ENCODE results near the gene EP400.

EP400 gene, protein sequence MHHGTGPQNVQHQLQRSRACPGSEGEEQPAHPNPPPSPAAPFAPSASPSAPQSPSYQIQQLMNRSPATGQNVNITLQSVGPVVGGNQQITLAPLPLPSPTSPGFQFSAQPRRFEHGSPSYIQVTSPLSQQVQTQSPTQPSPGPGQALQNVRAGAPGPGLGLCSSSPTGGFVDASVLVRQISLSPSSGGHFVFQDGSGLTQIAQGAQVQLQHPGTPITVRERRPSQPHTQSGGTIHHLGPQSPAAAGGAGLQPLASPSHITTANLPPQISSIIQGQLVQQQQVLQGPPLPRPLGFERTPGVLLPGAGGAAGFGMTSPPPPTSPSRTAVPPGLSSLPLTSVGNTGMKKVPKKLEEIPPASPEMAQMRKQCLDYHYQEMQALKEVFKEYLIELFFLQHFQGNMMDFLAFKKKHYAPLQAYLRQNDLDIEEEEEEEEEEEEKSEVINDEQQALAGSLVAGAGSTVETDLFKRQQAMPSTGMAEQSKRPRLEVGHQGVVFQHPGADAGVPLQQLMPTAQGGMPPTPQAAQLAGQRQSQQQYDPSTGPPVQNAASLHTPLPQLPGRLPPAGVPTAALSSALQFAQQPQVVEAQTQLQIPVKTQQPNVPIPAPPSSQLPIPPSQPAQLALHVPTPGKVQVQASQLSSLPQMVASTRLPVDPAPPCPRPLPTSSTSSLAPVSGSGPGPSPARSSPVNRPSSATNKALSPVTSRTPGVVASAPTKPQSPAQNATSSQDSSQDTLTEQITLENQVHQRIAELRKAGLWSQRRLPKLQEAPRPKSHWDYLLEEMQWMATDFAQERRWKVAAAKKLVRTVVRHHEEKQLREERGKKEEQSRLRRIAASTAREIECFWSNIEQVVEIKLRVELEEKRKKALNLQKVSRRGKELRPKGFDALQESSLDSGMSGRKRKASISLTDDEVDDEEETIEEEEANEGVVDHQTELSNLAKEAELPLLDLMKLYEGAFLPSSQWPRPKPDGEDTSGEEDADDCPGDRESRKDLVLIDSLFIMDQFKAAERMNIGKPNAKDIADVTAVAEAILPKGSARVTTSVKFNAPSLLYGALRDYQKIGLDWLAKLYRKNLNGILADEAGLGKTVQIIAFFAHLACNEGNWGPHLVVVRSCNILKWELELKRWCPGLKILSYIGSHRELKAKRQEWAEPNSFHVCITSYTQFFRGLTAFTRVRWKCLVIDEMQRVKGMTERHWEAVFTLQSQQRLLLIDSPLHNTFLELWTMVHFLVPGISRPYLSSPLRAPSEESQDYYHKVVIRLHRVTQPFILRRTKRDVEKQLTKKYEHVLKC (N-terminal part only)

DNA sequence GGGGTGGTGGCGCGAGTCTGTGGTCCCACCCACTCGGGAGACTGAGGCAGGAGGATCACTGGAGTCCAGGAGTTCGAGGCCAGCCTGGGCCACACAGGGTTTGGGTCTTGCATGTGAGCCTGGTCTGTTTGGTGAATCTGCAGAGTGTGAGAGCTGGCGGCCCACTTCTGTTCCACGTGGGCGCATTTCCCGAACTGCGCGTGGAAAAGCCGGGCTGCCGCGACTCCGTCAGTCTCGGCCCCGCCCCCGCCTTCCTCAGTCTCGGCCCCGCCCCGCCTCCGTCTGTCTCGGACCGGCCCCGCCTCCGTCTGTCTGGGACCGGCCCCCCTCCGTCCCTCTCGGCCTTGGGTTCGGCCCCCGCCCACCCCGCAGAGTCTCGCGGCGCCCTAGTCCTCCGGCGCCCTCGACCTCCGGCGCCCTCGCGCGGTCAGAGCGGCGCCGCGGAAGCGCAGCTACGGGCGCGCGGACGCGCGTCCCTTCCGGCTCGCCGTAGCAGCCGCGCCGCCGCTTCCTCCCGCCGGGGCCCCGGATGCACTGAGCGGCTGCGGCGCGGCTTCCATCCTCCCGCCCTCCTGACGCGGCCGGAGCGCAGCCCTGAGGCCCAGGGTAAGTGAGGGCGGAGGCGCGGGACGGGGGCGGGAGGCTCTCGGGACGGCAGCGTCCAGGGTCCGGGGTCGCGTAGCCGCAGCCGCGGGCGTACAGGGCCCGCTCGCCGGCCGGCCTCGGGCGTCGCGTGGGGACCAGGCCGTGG is at the start of gene EP400:
Gene EP400 (plus strand): TSS at position 512 of the 751 bp plus-strand sequence. CDS start 10,678 bp downstream, outside the sequence.
- H3K27ac ChIP-seq: peak within 1 kb of the TSS; percentile 52
- DNase-seq (ENCODE audit: low read depth, low spot score): peak; percentile 44

DNA sequence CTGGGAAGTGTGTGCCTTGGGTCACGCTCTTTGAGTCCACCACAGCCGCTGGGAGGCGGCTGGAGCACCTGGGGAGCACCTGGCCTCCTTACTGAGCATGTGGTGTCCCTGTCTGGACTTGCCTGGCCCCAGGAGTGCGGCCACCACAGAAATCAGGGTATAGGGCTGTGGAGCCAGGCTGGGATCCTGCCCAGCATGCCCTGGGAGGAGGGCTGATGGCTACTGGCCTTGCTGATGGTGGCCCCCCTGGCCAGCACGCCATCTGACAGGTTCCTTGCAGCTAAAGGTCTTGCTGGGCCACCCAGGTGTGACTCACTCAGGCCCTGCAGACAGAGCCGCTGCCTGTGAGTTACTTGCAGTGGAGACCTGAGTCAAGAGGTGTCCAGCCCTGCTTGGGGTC is 49.3 kb upstream of the EP400 start:
- no peak overlapping the region for H3K27ac ChIP-seq
- DNase-seq (ENCODE audit: low read depth, low spot score): no peak

DNA sequence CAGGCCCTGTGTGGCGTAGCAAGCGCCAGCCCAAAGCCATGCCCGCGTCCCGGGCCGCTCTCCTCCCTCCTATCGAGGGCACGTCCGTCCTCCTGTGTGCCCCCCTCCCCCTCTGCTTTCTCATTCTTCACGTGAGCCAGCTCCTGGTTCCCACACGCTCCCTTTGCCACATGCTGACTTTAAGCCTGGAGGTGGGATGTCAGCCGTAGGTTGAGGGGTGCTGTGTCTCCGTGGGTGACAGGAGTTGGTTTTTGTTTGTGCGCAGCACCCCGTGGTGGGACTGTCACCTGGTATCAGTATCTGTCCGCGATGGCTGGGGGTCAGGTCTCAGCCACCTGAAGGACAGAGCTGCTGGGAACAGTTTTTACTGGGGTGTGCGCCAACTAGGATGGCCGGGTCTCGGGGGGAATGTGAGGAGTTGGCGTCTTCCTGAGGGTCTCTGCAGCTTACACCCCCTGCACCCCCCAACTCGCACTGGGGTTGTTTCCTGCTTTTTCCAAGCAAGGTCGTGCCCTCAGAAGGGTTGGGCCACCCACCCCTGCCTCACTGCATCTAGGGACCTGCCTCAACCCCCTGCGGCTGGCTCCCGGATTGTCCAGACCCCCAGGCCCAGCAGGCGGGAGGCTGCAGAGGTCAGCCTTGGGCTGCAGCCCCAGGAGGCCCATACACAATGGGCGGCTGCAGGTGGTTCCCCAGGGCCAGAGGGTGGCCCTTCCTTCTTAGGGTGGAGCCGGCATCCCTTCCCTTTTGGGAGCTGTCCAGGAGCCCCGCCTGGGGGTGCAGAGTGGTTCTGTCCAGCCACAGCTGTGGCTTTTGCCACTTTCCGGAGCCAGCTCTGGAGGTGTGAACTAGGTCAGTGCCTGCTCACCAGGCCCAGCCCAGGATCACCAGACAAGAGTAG is 48.1 kb upstream of the EP400 start:
- DNase-seq (ENCODE audit: low read depth, low spot score): no peak

GRCh38 chr12:131902332-131903241 is 47.2 kb upstream of the EP400 start:
- no peak for DNase-seq (ENCODE audit: low read depth, low spot score)
- no peak overlapping the region for H3K27ac ChIP-seq

More for the DNA sequence above, 48.1 kb upstream of the EP400 start:
- no peak overlapping the region for H3K27ac ChIP-seq

DNA sequence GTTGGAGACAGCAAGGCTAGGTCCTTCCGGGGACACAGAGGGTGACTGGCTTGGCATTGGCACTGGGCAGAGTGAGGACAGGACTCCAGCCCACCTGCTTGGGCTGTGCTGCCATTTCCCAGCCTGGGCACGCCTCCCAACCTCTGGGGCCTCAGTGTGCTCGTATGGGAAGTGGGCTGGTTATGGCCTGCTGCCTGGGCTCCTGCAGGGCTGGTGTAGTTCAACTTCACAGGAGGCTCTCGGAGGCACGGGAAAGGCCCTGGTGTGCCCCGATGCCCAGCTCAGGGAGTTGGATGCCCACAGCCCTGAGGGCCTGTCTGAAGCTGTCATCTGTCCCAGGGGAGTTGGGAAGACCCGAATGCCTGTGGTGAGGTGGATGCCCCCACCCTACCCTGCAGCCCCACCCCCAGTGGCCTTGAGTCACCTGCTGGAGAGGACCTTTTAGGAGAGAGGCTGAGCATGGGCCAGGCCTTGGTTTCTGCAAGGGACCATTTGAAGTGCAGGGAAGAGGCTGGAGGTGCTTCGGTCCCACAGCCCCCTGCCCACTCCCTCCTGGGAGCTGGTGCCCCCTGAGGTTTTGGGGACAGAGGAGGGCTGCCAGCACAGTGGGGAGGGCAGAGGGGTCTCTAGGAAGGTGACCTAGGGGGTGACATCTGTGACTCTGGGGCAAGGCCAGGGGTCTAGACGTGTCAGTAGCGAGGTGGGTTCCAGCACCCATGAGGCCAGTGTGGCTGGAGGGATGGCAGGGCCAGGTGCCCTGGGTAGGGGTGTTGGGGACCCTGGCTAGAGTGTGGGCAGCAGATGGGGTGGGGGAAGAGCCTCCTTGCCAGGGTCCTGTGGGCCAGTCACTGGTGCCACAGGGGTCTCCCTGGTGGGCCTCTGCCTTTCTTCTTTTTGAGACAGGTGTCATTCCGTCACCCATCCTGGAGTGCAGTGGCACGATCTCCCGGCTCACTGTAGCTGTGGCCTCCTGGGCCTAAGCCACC is 46.2 kb upstream of the EP400 start:
- H3K27ac ChIP-seq: no peak overlapping the region
- no peak for DNase-seq (ENCODE audit: low read depth, low spot score)

- no peak overlapping the region for H3K27ac ChIP-seq
- DNase-seq (ENCODE audit: low read depth, low spot score): no peak
Observed at GRCh38 chr12:131904346-131904745, 45.4 kb upstream of the EP400 start.

- no peak overlapping the region for H3K27ac ChIP-seq
- no peak for DNase-seq (ENCODE audit: low read depth, low spot score)
Observed at GRCh38 chr12:131905081-131905629, 44.6 kb upstream of the EP400 start.

- H3K27ac ChIP-seq: no peak overlapping the region
- DNase-seq (ENCODE audit: low read depth, low spot score): no peak
Observed at GRCh38 chr12:131905630-131906091, 44.1 kb upstream of the EP400 start.

GRCh38 chr12:131907379-131908091 is 42.2 kb upstream of the EP400 start:
- DNase-seq (ENCODE audit: low read depth, low spot score): no peak
- no peak overlapping the region for H3K27ac ChIP-seq

GRCh38 chr12:131908092-131909080 is 41.4 kb upstream of the EP400 start:
- no peak for DNase-seq (ENCODE audit: low read depth, low spot score)
- H3K27ac ChIP-seq: no peak overlapping the region

DNA sequence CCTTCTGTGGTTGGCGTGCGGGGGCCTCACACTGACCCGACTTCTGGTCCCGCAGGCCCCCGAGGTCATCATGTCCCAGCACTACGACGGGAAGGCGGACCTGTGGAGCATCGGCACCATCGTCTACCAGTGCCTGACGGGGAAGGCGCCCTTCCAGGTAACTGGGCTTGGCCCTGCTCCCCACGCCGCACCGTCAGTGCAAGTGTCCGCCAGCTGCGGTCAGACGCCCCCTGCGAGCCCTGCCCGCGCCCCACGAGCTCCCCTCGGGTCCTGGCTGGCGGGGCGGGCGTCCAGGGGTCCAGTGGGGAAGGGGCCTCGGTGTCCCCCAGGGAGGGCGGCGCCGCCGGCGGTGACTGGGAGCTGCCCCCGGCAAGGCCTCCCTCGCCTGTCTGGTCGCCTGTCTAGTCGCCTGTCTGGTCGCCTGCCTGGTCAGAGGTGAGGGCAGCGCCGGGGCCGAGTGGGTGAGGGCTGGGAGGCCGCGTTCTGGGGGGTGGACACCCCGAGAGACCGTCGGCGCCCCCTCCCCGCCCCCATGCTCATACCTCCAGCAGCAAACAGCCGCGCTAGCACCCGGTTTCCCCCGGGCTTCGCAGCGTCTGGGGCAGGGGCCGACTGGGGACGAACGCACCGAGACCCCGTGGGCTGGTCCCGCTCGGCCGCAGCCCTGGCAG is 40.5 kb upstream of the EP400 start:
- no peak overlapping the region for H3K27ac ChIP-seq
- no peak for DNase-seq (ENCODE audit: low read depth, low spot score)

DNA sequence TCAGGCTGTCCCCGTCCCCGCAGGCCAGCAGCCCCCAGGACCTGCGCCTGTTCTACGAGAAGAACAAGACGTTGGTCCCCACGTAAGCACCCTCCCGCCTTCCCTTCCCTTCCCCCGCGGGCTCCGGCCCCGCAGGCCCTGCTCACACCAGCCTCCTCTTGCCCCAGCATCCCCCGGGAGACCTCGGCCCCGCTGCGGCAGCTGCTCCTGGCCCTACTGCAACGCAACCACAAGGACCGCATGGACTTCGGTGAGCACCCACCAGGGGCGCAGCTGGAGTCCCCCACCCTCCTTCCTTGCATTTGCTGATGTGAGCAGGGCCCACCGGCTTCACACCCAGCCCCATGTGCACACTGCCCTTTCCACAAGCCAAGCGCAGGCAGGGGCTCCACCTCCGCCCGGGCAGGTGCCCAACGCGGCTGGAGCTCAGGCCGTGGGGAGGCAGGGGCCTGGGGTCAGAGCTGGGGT is 40.0 kb upstream of the EP400 start:
- no peak for DNase-seq (ENCODE audit: low read depth, low spot score)
- no peak overlapping the region for H3K27ac ChIP-seq

- H3K27ac ChIP-seq: no peak overlapping the region
- DNase-seq (ENCODE audit: low read depth, low spot score): no peak
Observed at GRCh38 chr12:131910302-131911027, 39.3 kb upstream of the EP400 start.

Data from epithelial cell of prostate (primary cell).